ENCODE results near the gene LRRC63.

The LRRC63 gene

DNA sequence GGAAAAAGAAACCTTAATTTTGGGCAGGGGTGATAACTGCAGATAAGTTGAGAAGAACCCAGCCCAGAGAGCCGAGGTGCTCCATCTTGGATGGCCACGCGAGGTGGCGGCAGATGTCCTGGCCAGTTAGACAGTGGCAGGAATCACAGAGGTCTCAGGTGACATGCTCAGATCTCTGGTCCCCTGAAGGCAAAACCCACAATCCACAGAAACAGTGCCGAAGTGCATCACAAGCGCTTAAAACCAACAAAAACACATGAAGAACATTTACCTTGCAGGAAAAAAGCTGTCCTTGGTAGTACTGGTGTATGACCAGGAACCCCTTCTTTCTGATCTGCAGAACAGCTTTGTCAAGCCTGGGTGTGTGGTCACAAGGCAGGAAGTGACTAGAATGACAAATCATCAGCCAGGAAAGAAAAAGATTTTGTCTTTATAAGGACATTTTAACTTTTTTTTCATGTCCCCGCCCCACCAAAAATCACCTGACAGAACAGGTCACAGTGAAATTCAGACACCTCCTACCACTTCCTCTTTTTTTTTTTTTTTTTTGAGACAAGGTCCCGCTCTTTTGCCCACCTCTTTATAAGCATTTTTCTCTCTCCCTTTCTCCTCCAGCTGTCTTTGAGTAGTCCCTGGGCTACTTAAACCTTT lies 29.8 kb upstream of the LRRC63 start, which contains the start of gene LCP1 (continued):
- peak; percentile 59; the same call in 1 of the 2 replicates for TF ChIP-seq ZNF362 (tag by site-specific recombination; IDR thresholded peaks at IDR 0.05)
- TF ChIP-seq SP2 (tag by site-specific recombination; IDR thresholded peaks at IDR 0.05): peak; percentile 46
- TF ChIP-seq IKZF3 (tag by site-specific recombination; IDR thresholded peaks at IDR 0.05): no peak
- TF ChIP-seq ZNF629 (tag by site-specific recombination; IDR thresholded peaks at IDR 0.05): peak; percentile 16; the same call in 1 of the 2 replicates
- no peak for TF ChIP-seq ZBTB21 (tag by site-specific recombination; IDR thresholded peaks at IDR 0.05)

GRCh38 chr13:46182491-46182877 lies 29.2 kb upstream of the LRRC63 start:
- H3K36me3 ChIP-seq (ENCODE audit: control insufficient read depth in 2 of 2, insufficient read depth in 1 of 2, low read length in 2 of 2): no peaks in the 10 kb centered on the region
- peak overlapping the region; percentile 76; the same call in 1 of the 2 replicates for H3K27ac ChIP-seq (ENCODE audit: extremely low read depth, low read depth, low read length)
- peak overlapping the region; percentile 4; the same call in 1 of the 2 replicates for H3K4me3 ChIP-seq (ENCODE audit: low read depth, low read length)
- H3K9me3 ChIP-seq (ENCODE audit: control insufficient read depth, insufficient read depth, low read depth, low read length): no peaks in the 10 kb centered on the region
- TF ChIP-seq ZNF184 (tag by site-specific recombination; IDR thresholded peaks at IDR 0.05) (no peak), ZNF530 (tag by site-specific recombination; IDR thresholded peaks at IDR 0.05; ENCODE audit: low read depth) (no peak), ZNF202 (tag by site-specific recombination; IDR thresholded peaks at IDR 0.05; ENCODE audit: borderline replicate concordance) (no peak), ZBTB20 (tag by site-specific recombination; IDR thresholded peaks at IDR 0.05) (no peak), ZNF18 (tag by site-specific recombination; IDR thresholded peaks at IDR 0.05) (no peak), ZNF561 (tag by site-specific recombination; IDR thresholded peaks at IDR 0.05; ENCODE audit: borderline replicate concordance) (no peak), ZNF785 (tag by site-specific recombination; IDR thresholded peaks at IDR 0.05) (no peak), ZNF792 (tag by site-specific recombination; IDR thresholded peaks at IDR 0.05) (no peak), ZNF221 (tag by site-specific recombination; IDR thresholded peaks at IDR 0.05; ENCODE audit: borderline replicate concordance) (no peak), ZNF335 (tag by site-specific recombination; conservative IDR thresholded peaks at IDR 0.05) (no peak), IKZF3 (tag by site-specific recombination; IDR thresholded peaks at IDR 0.05) (no peak), ZNF404 (tag by site-specific recombination; IDR thresholded peaks at IDR 0.05) (no peak)
- TF ChIP-seq, protein P1, sequence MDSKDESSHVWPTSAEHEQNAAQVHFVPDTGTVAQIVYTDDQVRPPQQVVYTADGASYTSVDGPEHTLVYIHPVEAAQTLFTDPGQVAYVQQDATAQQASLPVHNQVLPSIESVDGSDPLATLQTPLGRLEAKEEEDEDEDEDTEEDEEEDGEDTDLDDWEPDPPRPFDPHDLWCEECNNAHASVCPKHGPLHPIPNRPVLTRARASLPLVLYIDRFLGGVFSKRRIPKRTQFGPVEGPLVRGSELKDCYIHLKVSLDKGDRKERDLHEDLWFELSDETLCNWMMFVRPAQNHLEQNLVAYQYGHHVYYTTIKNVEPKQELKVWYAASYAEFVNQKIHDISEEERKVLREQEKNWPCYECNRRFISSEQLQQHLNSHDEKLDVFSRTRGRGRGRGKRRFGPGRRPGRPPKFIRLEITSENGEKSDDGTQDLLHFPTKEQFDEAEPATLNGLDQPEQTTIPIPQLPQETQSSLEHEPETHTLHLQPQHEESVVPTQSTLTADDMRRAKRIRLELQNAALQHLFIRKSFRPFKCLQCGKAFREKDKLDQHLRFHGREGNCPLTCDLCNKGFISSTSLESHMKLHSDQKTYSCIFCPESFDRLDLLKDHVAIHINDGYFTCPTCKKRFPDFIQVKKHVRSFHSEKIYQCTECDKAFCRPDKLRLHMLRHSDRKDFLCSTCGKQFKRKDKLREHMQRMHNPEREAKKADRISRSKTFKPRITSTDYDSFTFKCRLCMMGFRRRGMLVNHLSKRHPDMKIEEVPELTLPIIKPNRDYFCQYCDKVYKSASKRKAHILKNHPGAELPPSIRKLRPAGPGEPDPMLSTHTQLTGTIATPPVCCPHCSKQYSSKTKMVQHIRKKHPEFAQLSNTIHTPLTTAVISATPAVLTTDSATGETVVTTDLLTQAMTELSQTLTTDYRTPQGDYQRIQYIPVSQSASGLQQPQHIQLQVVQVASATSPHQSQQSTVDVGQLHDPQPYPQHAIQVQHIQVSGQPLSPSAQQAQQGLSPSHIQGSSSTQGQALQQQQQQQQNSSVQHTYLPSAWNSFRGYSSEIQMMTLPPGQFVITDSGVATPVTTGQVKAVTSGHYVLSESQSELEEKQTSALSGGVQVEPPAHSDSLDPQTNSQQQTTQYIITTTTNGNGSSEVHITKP (tag by site-specific recombination; IDR thresholded peaks at IDR 0.05): no peak
- POLR2A ChIA-PET: no interaction called here
- CTCF ChIA-PET: no interaction called here
- H3K4me1 ChIP-seq (ENCODE audit: control insufficient read depth, insufficient read depth, low read length): no peaks in the 10 kb centered on the region; the same call in 1 of the 2 replicates
